AG10803 (cell line): Measurements from ENCODE around the gene FAIM2.

Source experiments
- DNase-seq: peaks from one replicate; pipeline ENCODE4 v3.0.0; 2010; ENCODE audit warnings: low read depth
- H3K4me3 ChIP-seq: 2 replicates; pipeline ENCODE4 v1.5.1; 2011; ENCODE audit warnings: mild to moderate bottlenecking, low read length, control low read depth
- CTCF ChIP-seq: conservative IDR thresholded peaks from 2 replicates; pipeline ENCODE4 v1.5.1; 2011; ENCODE audit warnings: mild to moderate bottlenecking, low read length, control low read depth, inconsistent platforms

Gene FAIM2

GRCh38 chr12:49871263-49871561, 32.5 kb downstream of the FAIM2 start:
- no peak overlapping the region for H3K4me3 ChIP-seq
- TF ChIP-seq CTCF, result no peak
- DNase-seq, result no peak

- TF ChIP-seq CTCF, result no peak
- H3K4me3 ChIP-seq, result no peak overlapping the region
- DNase-seq, result no peak
These were observed 33.0 kb downstream of the FAIM2 start for GRCh38 chr12:49870501-49871262.

- TF ChIP-seq CTCF, result no peak
- no peak for DNase-seq
- no peak overlapping the region for H3K4me3 ChIP-seq
These were observed 33.7 kb downstream of the FAIM2 start for GRCh38 chr12:49869816-49870500.

GRCh38 chr12:49868952-49869815, 34.5 kb downstream of the FAIM2 start:
- no peak for TF ChIP-seq CTCF
- H3K4me3 ChIP-seq, result no peak overlapping the region
- peak; percentile 79 for DNase-seq

- H3K4me3 ChIP-seq, result no peak overlapping the region
- no peak for DNase-seq
- TF ChIP-seq CTCF, result no peak
These were observed 35.3 kb downstream of the FAIM2 start for GRCh38 chr12:49868449-49868848.

GRCh38 chr12:49867570-49868341, 35.9 kb downstream of the FAIM2 start:
- TF ChIP-seq CTCF, result no peak
- DNase-seq, result no peak
- no peak overlapping the region for H3K4me3 ChIP-seq
